GM19438 (cell line): ENCODE measurements around the gene ADAMTS5.

Experiments
- ATAC-seq: cut with Tn5 transposase; IDR thresholded peaks from one replicate; pipeline ENCODE4 v1.9.1; 2021; ENCODE audit warnings: low read depth; ENCODE audit not compliant: unreplicated experiment

The ADAMTS5 gene

DNA sequence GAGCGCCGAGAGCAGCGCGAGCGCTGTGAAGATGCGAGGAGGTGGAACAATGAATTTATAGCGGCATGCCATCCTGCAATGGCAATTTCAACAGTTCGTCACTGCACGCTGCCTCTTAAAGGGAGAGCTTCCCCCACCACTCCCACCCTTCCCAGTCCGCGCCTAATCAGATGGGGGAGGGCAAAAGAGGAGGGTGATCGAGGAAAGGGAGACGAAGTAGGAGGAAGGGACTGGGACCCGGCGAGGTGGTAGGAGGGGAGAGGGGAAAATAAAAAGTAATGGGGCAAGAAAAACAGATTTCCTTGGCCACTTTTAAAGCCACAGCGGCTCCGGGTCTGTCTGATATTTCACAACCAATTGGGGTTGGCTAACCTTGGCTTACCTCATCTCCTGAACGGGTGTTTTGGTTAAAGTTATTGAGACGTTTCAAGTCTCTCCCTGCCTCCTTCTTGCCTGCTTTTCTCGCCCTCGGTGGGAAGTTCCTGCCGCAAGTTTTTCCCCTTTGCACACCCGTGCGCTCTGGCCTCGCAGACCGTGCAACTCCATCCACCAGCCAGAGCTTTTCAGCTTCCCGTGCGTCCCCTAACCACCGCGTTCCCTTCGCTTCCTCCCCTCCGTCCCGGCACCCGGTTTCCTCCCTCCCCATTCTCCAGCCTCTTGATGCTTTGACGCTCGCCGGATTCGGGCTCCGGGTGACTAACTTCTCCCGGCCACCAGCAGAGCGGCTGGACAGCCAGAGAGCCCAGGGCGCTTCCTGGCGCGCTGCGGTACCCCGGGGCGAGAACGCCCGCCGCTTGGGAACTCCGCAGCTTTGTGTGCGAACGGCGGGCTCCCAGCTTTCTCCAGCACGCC lies at the start of gene ADAMTS5:
Gene ADAMTS5, minus strand, starts transcription at position 27 of the 852 bp plus-strand sequence. CDS start 697 bp downstream, outside the sequence.
- no peak for ATAC-seq

DNA sequence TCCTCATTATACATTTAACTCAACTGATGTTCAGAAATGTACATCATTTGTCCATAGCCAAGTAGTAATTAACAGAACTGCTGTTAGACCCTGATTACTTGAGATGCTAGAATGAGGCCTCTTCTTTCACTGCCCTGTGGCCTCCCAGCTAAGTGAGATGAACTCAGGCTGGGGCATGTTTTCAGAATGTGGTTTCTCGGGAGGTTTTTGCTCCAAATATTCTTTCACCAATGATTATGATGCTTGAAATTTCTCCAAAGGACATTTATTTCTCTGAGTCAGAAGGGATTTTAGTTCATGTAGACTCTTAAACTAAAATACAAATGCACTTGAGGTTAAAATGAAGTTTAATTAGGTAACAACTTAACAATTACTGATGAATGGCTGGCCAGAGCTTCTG lies 34.6 kb upstream of the ADAMTS5 start:
- no peak for ATAC-seq

- ATAC-seq, result no peak
These were observed 16.7 kb upstream of the ADAMTS5 start for GRCh38 chr21:26983576-26983975.

GRCh38 chr21:26982767-26983166 lies 15.9 kb upstream of the ADAMTS5 start:
- ATAC-seq, result no peak

GRCh38 chr21:26977746-26978145 lies 10.9 kb upstream of the ADAMTS5 start:
- no peak for ATAC-seq

GRCh38 chr21:26973226-26973625 lies 6.3 kb upstream of the ADAMTS5 start:
- no peak for ATAC-seq

- no peak for ATAC-seq
These were observed 5.3 kb upstream of the ADAMTS5 start for GRCh38 chr21:26972192-26972591.

DNA sequence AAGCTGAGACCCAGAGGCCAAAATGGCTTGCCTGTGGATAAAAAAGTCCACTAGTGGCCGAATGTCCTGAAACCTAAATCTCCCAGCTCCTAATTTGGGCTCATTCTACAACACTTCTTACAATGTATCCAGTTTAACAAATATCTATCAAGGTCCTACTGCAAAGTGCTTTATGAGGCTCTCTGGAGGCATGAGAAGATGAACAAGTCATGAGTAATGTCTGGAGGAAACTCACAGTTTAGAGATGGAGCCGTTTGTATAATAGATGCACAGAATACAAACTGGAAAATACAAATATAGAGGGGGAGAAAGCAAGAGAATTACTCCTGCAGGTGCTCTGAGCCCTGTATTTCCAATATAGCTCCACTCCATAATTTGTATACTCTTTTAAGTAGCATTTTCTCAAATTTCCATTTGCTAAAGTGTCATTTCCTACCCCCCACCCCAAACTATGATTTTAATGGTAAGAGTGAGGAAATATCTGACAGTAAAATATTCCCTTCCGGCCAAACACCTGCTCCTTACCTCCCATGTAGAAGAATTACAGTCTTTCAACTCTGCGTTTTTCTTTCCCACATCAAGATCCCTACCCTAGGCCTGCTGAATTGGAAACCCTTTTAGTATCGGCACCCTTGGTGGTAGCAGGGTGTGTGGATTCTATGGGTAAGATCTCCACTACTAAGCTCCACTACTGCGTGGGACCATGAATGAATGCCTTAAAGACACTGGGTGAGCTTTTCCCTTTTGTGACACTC lies 3.3 kb upstream of the ADAMTS5 start:
- no peak for ATAC-seq

- ATAC-seq, result no peak
These were observed 233 bp downstream of the ADAMTS5 start for GRCh38 chr21:26966649-26967061.

- no peak for ATAC-seq
These were observed 844 bp downstream of the ADAMTS5 start for GRCh38 chr21:26965907-26966581.

DNA sequence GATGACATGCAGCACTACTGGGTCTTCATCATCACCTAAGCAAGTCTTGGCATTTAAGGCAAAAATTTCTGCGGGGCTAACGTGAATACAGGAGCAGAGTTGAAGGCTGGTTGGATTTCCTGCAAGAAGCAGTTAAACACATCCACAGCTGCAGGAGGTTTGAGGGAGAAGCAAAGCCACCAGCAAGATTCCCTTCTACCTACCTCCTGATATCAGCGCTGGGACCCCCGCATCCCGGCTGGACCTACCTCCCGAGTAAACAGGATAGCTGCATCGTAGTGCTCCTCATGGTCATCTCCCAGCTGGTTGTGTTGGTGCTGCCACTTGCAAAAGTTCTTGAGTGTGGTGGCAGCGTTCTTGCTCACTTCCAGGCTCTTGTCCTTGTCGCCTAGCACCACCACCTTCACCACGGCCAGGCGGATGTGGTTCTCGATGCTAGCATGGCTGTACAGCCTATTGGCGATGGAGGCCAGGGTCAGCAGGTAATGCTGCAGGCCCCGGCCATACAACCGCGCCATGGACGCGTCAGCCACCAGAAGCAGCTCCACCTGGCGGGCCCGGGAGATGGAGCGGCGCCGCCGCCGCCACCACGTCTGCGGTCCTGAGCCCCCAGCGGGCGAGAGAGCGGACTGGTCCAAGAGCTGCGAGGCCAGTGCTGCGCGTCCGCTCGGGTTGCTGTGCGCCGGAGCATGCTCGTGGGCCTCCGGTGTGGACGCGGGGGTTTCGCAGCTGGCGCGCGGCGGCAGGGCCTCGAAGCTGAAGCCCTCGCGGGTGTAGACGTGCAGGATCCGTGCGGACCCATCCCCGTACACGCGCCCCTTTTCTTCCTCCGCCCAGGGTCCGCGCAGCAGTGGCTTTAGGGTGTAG lies 1.6 kb downstream of the ADAMTS5 start:
- no peak for ATAC-seq

DNA sequence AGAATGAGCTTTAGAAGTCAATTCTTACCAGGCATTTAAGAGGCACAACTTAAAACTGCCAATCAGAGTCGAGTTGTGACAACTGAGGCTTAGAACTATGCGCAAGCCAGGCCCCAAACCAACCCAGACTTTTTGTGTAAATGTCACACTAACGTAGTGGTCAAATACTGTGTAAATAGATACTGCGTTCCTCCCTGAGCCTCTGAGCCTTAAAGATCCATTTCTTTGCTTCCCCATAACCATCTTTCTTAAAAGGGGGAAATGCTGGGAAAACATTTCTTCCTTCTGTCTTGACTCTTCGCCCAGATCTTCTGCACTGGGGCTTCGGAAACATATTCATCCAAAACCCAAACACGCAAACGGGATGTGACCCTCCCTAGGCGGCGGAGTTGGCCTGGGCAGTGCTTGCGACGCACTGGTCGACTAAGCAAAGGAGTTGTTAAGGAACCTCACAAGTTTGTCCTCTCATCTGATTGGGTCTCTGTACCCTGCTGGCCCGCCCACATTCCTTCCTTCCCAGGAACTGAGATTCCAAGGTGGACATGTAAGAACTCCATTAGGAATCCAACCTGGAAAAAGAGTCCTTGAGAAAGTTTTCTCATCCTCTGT lies 2.6 kb downstream of the ADAMTS5 start:
- ATAC-seq, result no peak

DNA sequence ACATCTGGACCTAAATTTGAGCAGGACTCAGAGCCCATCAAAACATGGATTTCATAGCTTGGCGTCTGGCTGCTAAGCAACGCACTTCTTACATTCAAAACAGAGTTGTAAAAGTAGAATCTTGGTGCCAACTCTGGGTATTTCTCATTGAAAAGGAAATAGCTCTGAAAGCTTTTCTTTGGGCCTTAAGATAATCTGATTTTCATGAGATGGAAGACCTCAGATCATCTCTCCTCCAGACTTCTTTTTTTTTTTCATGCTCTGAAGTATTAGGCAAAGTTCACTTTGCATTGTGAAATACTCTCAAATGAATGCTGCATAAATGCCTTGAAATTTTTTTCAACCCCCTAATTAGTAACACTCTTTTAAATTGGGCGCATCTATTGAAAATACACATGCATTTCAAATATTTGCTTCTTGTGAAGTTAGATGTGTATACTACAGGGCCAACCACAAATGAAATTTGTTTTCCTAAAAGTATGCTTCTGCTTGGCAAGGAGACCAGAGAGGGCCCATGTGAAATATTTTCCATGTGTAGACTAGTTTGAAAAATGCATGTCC lies 4.2 kb downstream of the ADAMTS5 start:
- ATAC-seq, result no peak

DNA sequence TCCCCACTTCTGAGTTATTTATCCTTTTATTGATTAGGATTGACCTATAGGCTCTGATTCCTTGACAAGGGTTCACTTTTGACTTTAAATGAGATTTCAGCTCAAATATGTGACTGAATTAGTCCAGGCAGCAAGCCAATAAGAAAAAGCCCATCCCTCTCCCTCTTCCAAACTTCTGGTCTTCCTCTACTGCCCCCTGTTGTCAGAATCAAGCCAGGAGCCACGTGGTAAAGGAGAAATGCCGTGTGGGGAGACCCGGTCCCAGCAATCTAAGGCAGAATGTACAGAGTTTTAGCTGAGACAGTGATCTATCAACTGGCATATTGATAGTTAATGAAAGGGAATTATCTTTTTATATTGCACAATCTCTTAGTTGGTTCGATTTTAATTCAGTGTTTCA lies 5.2 kb downstream of the ADAMTS5 start:
- ATAC-seq, result no peak

- no peak for ATAC-seq
These were observed 8.1 kb downstream of the ADAMTS5 start for GRCh38 chr21:26958788-26959187.

GRCh38 chr21:26956813-26957212 lies 10.1 kb downstream of the ADAMTS5 start:
- no peak for ATAC-seq

DNA sequence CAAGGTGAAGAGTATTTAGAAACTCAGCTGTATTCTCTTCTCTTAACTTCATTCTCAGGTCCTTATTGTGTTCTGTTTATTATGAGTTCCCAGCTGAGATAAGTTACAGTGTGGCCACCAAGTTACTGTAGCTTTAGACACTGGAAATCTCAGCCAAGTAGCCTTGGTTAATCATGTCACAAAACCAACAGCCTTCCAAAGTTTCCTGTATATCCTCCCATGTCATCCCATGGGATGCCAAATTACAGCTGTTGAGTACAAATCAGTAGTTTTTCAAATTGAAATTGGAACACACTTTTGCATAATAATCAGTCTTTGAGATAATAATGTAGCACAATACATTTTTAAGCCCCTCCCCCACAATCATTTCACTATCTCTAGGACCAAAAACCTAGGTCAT lies 10.7 kb downstream of the ADAMTS5 start:
- ATAC-seq, result no peak

GRCh38 chr21:26954662-26955121 lies 12.2 kb downstream of the ADAMTS5 start:
- no peak for ATAC-seq

GRCh38 chr21:26952374-26953066 lies 14.4 kb downstream of the ADAMTS5 start:
- ATAC-seq, result no peak
